ACC112 (cell line): ENCODE data around the gene CYP46A1.

Experiments
- H2AFZ ChIP-seq: fragments of 200-600 bp; sonication (generic); one replicate; pipeline ENCODE4 v1.6.0; 2017; ENCODE audit warnings: antibody characterized with exemption, low read length; ENCODE audit not compliant: unreplicated experiment
- H3K27ac ChIP-seq: fragments of 200-600 bp; sonication (generic); 2 replicates; pipeline ENCODE4 v1.5.1; 2014; ENCODE audit warnings: low read depth, mild to moderate bottlenecking, antibody characterized with exemption, low read length, moderate library complexity
- H3K27me3 ChIP-seq: fragments of 200-600 bp; sonication (generic); 2 replicates; pipeline ENCODE4 v1.6.1; 2014; ENCODE audit warnings: mild to moderate bottlenecking, antibody characterized with exemption, low read length, moderate library complexity, mixed read lengths; ENCODE audit not compliant: insufficient read depth
- H3K36me3 ChIP-seq: fragments of 200-600 bp; sonication (generic); 2 replicates; pipeline ENCODE4 v1.6.1; 2016; ENCODE audit warnings: mild to moderate bottlenecking, antibody characterized with exemption, low read length, moderate library complexity, mixed read lengths; ENCODE audit not compliant: insufficient read depth
- H3K4me1 ChIP-seq: fragments of 200-600 bp; sonication (generic); one replicate; pipeline ENCODE4 v1.6.1; 2016; ENCODE audit warnings: low read length, mixed read lengths; ENCODE audit not compliant: insufficient read depth, unreplicated experiment, control insufficient read depth
- H3K4me3 ChIP-seq: fragments of 200-600 bp; sonication (generic); 2 replicates; pipeline ENCODE4 v1.5.1; 2014; ENCODE audit warnings: mild to moderate bottlenecking, low read depth, low read length
- H3K79me2 ChIP-seq: fragments of 200-600 bp; sonication (generic); one replicate; pipeline ENCODE4 v1.6.0; 2016; ENCODE audit warnings: low read length; ENCODE audit not compliant: control insufficient read depth, unreplicated experiment, insufficient read depth

Gene CYP46A1

GRCh38 chr14:99689266-99690236 lies 5.5 kb downstream of the CYP46A1 start:
- peaks cover 51% of the 10 kb centered on the region for H3K27me3 ChIP-seq
- no peak overlapping the region for H3K4me3 ChIP-seq

DNA sequence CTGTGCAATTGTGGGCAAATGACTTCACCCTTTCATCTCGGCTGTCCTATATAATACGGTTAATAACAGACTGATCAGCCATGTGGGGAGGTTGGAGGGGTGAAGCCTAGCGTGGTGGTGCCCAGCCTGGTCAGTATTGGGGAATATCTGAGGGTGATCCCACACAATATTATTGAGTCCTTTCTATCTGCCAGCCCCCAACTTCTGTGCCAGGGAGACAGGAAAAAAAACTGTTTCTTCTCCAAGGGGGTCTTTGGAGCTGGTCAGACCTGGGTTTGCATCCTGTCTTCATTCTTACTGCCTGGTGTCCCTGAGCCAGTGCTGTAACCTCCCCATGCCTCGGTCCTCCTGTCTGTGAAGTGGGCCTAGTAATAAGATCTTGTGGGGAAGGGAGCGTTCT lies 6.5 kb downstream of the CYP46A1 start:
- Histone ChIP-seq H3K4me1 (no peaks in the 10 kb centered on the region), H2AFZ (no peak overlapping the region), H3K27ac (no peak overlapping the region), H3K36me3 (no peaks in the 10 kb centered on the region), H3K79me2 (no peaks in the 10 kb centered on the region), H3K4me3 (no peak overlapping the region), H3K27me3 (peaks cover 47% of the 10 kb centered on the region)

More at GRCh38 chr14:99689266-99690236, 5.5 kb downstream of the CYP46A1 start:
- Histone ChIP-seq H3K79me2 (no peaks in the 10 kb centered on the region), H3K27ac (no peak overlapping the region), H3K36me3 (no peaks in the 10 kb centered on the region), H2AFZ (no peak overlapping the region), H3K4me1 (no peaks in the 10 kb centered on the region)

DNA sequence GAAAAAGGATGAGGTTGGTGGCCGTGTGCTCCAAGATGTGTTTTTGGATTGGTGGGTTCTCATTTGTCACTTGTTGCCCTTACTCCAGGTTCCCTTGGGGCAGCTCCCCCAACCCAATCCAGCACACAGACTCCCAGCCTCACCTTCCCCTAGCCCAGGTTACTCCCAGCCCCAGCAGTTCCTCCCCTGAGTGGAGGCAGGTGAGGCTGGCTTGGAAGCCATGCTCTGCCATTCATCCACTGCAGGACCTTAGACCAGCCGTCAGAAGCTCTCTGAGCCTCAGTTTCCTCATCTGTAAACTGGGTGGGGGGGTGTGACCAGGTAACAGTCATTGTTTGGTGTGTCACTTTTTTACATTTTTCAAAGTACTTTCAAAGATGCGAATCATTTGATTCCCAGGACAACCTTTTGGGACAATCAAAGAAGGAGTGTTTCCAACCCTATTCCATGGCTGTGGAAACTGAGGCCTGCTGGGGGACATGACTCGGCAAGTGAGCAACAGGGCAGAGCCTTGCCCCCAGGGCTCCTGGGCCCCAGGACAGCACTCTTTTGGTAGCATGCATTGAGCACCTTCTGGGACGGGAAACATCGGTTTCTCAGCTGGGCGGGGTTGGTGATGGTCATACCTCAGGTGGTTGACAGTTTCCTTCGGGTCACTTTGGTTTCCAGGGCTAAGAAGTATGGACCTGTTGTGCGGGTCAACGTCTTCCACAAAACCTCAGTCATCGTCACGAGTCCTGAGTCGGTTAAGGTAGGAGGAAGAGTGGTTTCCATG lies 7.2 kb downstream of the CYP46A1 start:
- Histone ChIP-seq H3K4me3 (no peak overlapping the region), H3K27ac (no peak overlapping the region), H3K4me1 (no peaks in the 10 kb centered on the region), H3K79me2 (no peaks in the 10 kb centered on the region), H2AFZ (no peak overlapping the region), H3K36me3 (no peaks in the 10 kb centered on the region), H3K27me3 (peaks cover 40% of the 10 kb centered on the region)

DNA sequence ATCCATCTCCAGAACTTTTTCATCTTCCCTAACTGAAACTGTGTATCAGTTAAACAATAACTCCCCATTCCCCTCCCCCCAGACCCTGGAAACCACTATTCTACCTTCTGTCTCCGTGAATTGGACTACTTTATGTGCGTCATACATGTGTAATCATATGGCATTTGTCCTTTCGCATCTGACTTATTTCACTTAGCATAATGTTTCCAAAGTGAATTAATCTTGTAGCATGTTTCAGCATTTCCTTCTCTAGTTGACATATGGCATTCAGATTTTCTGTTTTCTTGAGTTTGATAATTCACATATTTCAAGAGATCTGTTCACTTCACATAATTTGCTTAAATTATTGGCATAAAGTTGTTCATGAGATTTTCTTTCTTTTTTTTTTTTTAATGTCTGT lies 9.8 kb downstream of the CYP46A1 start:
- no peak overlapping the region for H2AFZ ChIP-seq
- H3K27ac ChIP-seq = no peak overlapping the region
- no peaks in the 10 kb centered on the region for H3K4me1 ChIP-seq
- no peaks in the 10 kb centered on the region for H3K79me2 ChIP-seq
- no peak overlapping the region for H3K4me3 ChIP-seq
- H3K27me3 ChIP-seq = peaks cover 51% of the 10 kb centered on the region
- no peaks in the 10 kb centered on the region for H3K36me3 ChIP-seq

- no peaks in the 10 kb centered on the region for H3K4me1 ChIP-seq
- peaks cover 25% of the 10 kb centered on the region for H3K27me3 ChIP-seq
- H3K79me2 ChIP-seq = no peaks in the 10 kb centered on the region
- H3K27ac ChIP-seq = no peak overlapping the region
- no peaks in the 10 kb centered on the region for H3K36me3 ChIP-seq
- H3K4me3 ChIP-seq = no peak overlapping the region
- H2AFZ ChIP-seq = no peak overlapping the region
Observed at GRCh38 chr14:99696929-99697328, 12.8 kb downstream of the CYP46A1 start.

DNA sequence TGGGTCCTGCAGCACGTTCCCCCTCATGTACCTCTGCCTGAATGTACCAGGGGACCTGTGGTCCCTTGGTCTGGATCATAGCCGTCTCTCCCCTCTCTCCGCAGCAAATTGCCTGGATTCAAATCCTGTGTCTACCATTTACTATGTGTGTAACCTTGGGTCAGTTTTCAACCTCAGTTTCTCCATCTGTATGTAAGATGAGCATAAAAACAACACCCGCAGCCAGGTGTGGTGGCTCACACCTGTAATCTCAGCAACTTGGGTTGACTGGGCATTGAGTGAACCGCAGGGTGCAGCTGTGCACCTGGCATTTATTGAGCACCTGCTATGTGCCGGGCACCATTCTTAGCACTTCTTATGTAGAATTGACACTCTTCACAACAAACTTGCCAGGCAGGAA lies 14.1 kb downstream of the CYP46A1 start:
- peaks cover 24% of the 10 kb centered on the region for H3K27me3 ChIP-seq
- H2AFZ ChIP-seq = no peak overlapping the region
- no peaks in the 10 kb centered on the region for H3K79me2 ChIP-seq
- H3K4me3 ChIP-seq = no peak overlapping the region
- H3K27ac ChIP-seq = no peak overlapping the region
- no peaks in the 10 kb centered on the region for H3K36me3 ChIP-seq
- H3K4me1 ChIP-seq = no peaks in the 10 kb centered on the region

GRCh38 chr14:99698642-99699041 lies 14.5 kb downstream of the CYP46A1 start:
- Histone ChIP-seq H2AFZ (no peak overlapping the region), H3K27me3 (peaks cover 24% of the 10 kb centered on the region), H3K79me2 (no peaks in the 10 kb centered on the region), H3K36me3 (no peaks in the 10 kb centered on the region), H3K27ac (no peak overlapping the region), H3K4me1 (no peaks in the 10 kb centered on the region), H3K4me3 (no peak overlapping the region)

- Histone ChIP-seq H3K27ac (no peak overlapping the region), H3K27me3 (peaks cover 27% of the 10 kb centered on the region), H3K79me2 (no peaks in the 10 kb centered on the region), H3K4me3 (no peak overlapping the region), H3K4me1 (no peaks in the 10 kb centered on the region), H2AFZ (no peak overlapping the region), H3K36me3 (no peaks in the 10 kb centered on the region)
Observed at GRCh38 chr14:99699085-99699760, 15.1 kb downstream of the CYP46A1 start.

GRCh38 chr14:99699861-99700260 lies 15.8 kb downstream of the CYP46A1 start:
- Histone ChIP-seq H3K27me3 (peaks cover 30% of the 10 kb centered on the region), H2AFZ (no peak overlapping the region), H3K27ac (no peak overlapping the region), H3K4me3 (no peak overlapping the region), H3K36me3 (no peaks in the 10 kb centered on the region), H3K4me1 (no peaks in the 10 kb centered on the region), H3K79me2 (no peaks in the 10 kb centered on the region)

- Histone ChIP-seq H3K36me3 (no peaks in the 10 kb centered on the region), H3K4me3 (no peak overlapping the region), H3K27me3 (peaks cover 30% of the 10 kb centered on the region), H3K27ac (no peak overlapping the region), H2AFZ (no peak overlapping the region), H3K4me1 (no peaks in the 10 kb centered on the region), H3K79me2 (no peaks in the 10 kb centered on the region)
Observed at GRCh38 chr14:99700379-99700778, 16.3 kb downstream of the CYP46A1 start.
